SK-N-SH treated with all-trans-retinoic acid at 6 μM for 48 hours (cell line): Measurements from ENCODE around the gene TBR1.
A peak's percentile ranks its signal among the peaks of the same experiment; 100 is the strongest.

Source experiments
- ATAC-seq: fragments of 200-7000 bp; cut with Tn5 transposase; 3 replicates; pipeline ENCODE4 v1.9.1; 2020; ENCODE audit warnings: mild to moderate bottlenecking, moderate library complexity
- ARNTL ChIP-seq: fragments of 450-650 bp; formaldehyde crosslinking; IDR thresholded peaks from 2 replicates; pipeline ENCODE4 v1.5.0; 2020; ENCODE audit warnings: low read depth, mild to moderate bottlenecking, moderate library complexity, borderline replicate concordance
- BACH2 ChIP-seq: fragments of 250-450 bp; sonication (Bioruptor Pico); IDR thresholded peaks from 2 replicates; pipeline ENCODE4 v1.9.0; 2021; ENCODE audit warnings: mild to moderate bottlenecking, borderline replicate concordance
- CREB5 ChIP-seq: fragments of 250-450 bp; sonication (Bioruptor Pico); IDR thresholded peaks from 2 replicates; pipeline ENCODE4 v1.5.1; 2020; ENCODE audit warnings: low read depth, mild to moderate bottlenecking, moderate library complexity
- CSDC2 ChIP-seq: fragments of 250-450 bp; sonication (Bioruptor Pico); IDR thresholded peaks from 2 replicates; pipeline ENCODE4 v1.5.0; 2020; ENCODE audit warnings: mild to moderate bottlenecking, moderate library complexity
- CSRNP3 ChIP-seq: fragments of 250-450 bp; sonication (Bioruptor Pico); IDR thresholded peaks from 2 replicates; pipeline ENCODE4 v1.5.1; 2021; ENCODE audit warnings: mild to moderate bottlenecking, moderate library complexity
- ESRRG ChIP-seq: fragments of 250-450 bp; sonication (Bioruptor Pico); IDR thresholded peaks from 2 replicates; pipeline ENCODE4 v1.6.1; 2021; ENCODE audit warnings: mild to moderate bottlenecking
- GLIS3 ChIP-seq: fragments of 250-450 bp; sonication (Bioruptor Pico); IDR thresholded peaks from 2 replicates; pipeline ENCODE4 v1.5.0; 2020; ENCODE audit warnings: mild to moderate bottlenecking, moderate library complexity
- ISL1 ChIP-seq: fragments of 250-450 bp; sonication (Bioruptor Pico); IDR thresholded peaks from 2 replicates; pipeline ENCODE4 v2.1.2; 2022; ENCODE audit warnings: mild to moderate bottlenecking, moderate library complexity
- OSR1 ChIP-seq: fragments of 250-450 bp; sonication (Bioruptor Pico); IDR thresholded peaks from 2 replicates; pipeline ENCODE4 v1.8.0; 2022; ENCODE audit warnings: moderate library complexity, mild to moderate bottlenecking, inconsistent platforms
- PATZ1 ChIP-seq: fragments of 250-450 bp; sonication (Bioruptor Pico); IDR thresholded peaks from 2 replicates; pipeline ENCODE4 v1.8.0; 2020; ENCODE audit warnings: mild to moderate bottlenecking, moderate library complexity, borderline replicate concordance
- POU6F1 ChIP-seq: fragments of 250-450 bp; sonication (Bioruptor Pico); IDR thresholded peaks from 2 replicates; pipeline ENCODE4 v1.8.0; 2021; ENCODE audit warnings: low read depth, mild to moderate bottlenecking, moderate library complexity, borderline replicate concordance
- PPARA ChIP-seq: fragments of 250-450 bp; sonication (Bioruptor Pico); IDR thresholded peaks from 2 replicates; pipeline ENCODE4 v1.5.0; 2020; ENCODE audit warnings: mild to moderate bottlenecking, borderline replicate concordance
- RARB ChIP-seq: fragments of 250-450 bp; sonication (Bioruptor Pico); IDR thresholded peaks from 2 replicates; pipeline ENCODE4 v1.8.0; 2021; ENCODE audit warnings: mild to moderate bottlenecking, moderate library complexity
- TCF4 ChIP-seq: fragments of 250-450 bp; sonication (Bioruptor Pico); IDR thresholded peaks from 2 replicates; pipeline ENCODE4 v1.8.0; 2021; ENCODE audit warnings: mild to moderate bottlenecking, moderate library complexity, borderline replicate concordance
- TOX ChIP-seq: fragments of 250-450 bp; sonication (Bioruptor Pico); IDR thresholded peaks from 2 replicates; pipeline ENCODE4 v1.8.0; 2021; ENCODE audit warnings: mild to moderate bottlenecking, moderate library complexity, borderline replicate concordance
- TSHZ2 ChIP-seq: fragments of 250-450 bp; sonication (Bioruptor Pico); IDR thresholded peaks from 2 replicates; pipeline ENCODE4 v1.5.0; 2020; ENCODE audit warnings: mild to moderate bottlenecking, moderate library complexity
- ZC3H10 ChIP-seq: fragments of 250-450 bp; sonication (Bioruptor Pico); IDR thresholded peaks from 2 replicates; pipeline ENCODE4 v1.5.1; 2021; ENCODE audit warnings: mild to moderate bottlenecking, moderate library complexity
- ZFP3 ChIP-seq: fragments of 250-450 bp; sonication (Bioruptor Pico); IDR thresholded peaks from 2 replicates; pipeline ENCODE4 v1.5.0; 2020; ENCODE audit warnings: mild to moderate bottlenecking, moderate library complexity
- ZFP30 ChIP-seq: fragments of 450-650 bp; formaldehyde crosslinking; IDR thresholded peaks from 2 replicates; pipeline ENCODE4 v1.5.0; 2022; ENCODE audit warnings: mild to moderate bottlenecking, moderate library complexity
- ZNF565 ChIP-seq: fragments of 450-650 bp; formaldehyde crosslinking; conservative IDR thresholded peaks from 2 replicates; pipeline ENCODE4 v1.5.0; 2020; ENCODE audit warnings: low read depth, mild to moderate bottlenecking, moderate library complexity
- ZNF70 ChIP-seq: fragments of 450-650 bp; formaldehyde crosslinking; IDR thresholded peaks from 2 replicates; pipeline ENCODE4 v1.5.0; 2020; ENCODE audit warnings: mild to moderate bottlenecking, moderate library complexity
- ZNF8 ChIP-seq: fragments of 450-650 bp; formaldehyde crosslinking; IDR thresholded peaks from 2 replicates; pipeline ENCODE4 v1.5.0; 2020; ENCODE audit warnings: mild to moderate bottlenecking, moderate library complexity

TBR1 gene

GRCh38 chr2:161371869-161372268 lies 44.2 kb upstream of the TBR1 start:
- TF ChIP-seq ESRRG (CRISPR knock-in tag), result no peak
- no peak for TF ChIP-seq ZNF565
- TF ChIP-seq ZFP3, result no peak
- TF ChIP-seq CSRNP3, result no peak
- TF ChIP-seq BACH2 (CRISPR knock-in tag), result no peak
- TF ChIP-seq PATZ1 (CRISPR knock-in tag), result no peak
- no peak for TF ChIP-seq POU6F1
- TF ChIP-seq TCF4, result no peak
- no peak for TF ChIP-seq RARB (CRISPR knock-in tag)
- no peak for TF ChIP-seq ARNTL (CRISPR knock-in tag)
- TF ChIP-seq ZNF8, result no peak
- no peak for TF ChIP-seq CREB5
- TF ChIP-seq ZC3H10, result no peak
- TF ChIP-seq CSDC2 (CRISPR knock-in tag), result no peak
- no peak for TF ChIP-seq PPARA (CRISPR knock-in tag)
- TF ChIP-seq TSHZ2 (CRISPR knock-in tag), result no peak
- TF ChIP-seq TOX (CRISPR knock-in tag), result no peak
- TF ChIP-seq ZNF70 (CRISPR knock-in tag), result no peak
- ATAC-seq, result no peak

GRCh38 chr2:161373942-161374341 lies 42.2 kb upstream of the TBR1 start:
- peak; percentile 63 for ATAC-seq
- peak; percentile 79 for TF ChIP-seq ISL1 (CRISPR knock-in tag)
- no peak for TF ChIP-seq PATZ1 (CRISPR knock-in tag)
- TF ChIP-seq ZNF8, result 0 out of 2 replicates have a peak, but pooled peaks have one; percentile 9
- TF ChIP-seq ESRRG (CRISPR knock-in tag), result no peak
- no peak for TF ChIP-seq RARB (CRISPR knock-in tag)
- no peak for TF ChIP-seq PPARA (CRISPR knock-in tag)
- TF ChIP-seq OSR1 (CRISPR knock-in tag), result no peak
- TF ChIP-seq BACH2 (CRISPR knock-in tag), result no peak
- TF ChIP-seq CSDC2 (CRISPR knock-in tag), result no peak
- no peak for TF ChIP-seq GLIS3
- no peak for TF ChIP-seq ZFP30 (CRISPR knock-in tag)
- no peak for TF ChIP-seq ARNTL (CRISPR knock-in tag)
- TF ChIP-seq TSHZ2 (CRISPR knock-in tag), result no peak
- TF ChIP-seq ZNF70 (CRISPR knock-in tag), result no peak
- TF ChIP-seq CREB5, result peak; percentile 70; the same call in 1 of the 2 replicates
- no peak for TF ChIP-seq ZNF565
- no peak for TF ChIP-seq TCF4
- TF ChIP-seq POU6F1, result no peak
